Hematopoietic multipotent progenitor cell (in vitro differentiated cells): ENCODE results near the gene GMDS. TPM values are rescaled to one million over a fixed set of nuclear protein-coding genes. Genes with fewer than 3 reads are reported as not detected.
A peak's percentile ranks its signal among the peaks of the same experiment; 100 is the strongest.

ENCODE experiments used
- DNase-seq, 3 donors: peaks; one replicate each; pipeline ENCODE4 v3.0.0-alpha.2; 2011 to 2015; ENCODE audit warnings: low read depth in 2 of 3, low spot score in 2 of 3
- total RNA-seq: library from RNA; depleted of rRNA; stranded (reverse); fragments of >200 nt; gene quantifications from one replicate; pipeline ENCODE4 v1.2.3, GENCODE V29; 2012

Gene GMDS
- total RNA-seq, 1 donor: 12.7 TPM

DNA sequence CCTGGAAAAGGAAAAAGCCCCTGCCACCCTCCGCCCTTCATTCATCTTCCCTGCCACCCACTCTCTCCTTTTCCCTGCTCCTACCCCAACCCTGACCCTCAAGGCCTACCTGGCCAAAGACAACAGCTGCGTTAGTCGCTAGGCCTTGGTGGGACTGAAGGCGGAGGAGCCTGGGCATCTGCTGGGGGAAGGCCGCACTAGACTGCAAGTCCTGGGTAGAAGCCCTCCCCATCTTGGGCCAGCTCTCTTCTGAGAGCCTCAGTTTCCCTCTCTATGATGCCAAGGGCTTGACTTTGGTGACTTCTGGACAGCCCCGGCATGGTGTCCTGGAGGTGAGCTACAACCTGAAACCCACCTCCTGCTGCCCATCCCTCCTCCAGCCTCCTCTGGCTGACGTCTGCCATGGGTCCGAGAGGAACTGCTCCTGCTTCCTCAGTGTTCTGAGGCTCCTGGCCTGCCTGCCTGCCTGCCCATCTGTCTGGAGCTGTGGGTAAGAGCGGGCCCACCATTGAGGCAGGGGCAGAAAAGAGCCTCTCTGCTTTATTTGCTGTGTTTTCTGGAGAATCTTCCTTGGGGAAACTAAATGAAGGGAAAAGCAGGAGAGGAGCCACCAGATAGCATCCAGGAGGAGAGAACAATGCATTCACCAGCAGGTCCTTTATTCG, 643.2 kb downstream of the GMDS start:
- no peak for DNase-seq

DNA sequence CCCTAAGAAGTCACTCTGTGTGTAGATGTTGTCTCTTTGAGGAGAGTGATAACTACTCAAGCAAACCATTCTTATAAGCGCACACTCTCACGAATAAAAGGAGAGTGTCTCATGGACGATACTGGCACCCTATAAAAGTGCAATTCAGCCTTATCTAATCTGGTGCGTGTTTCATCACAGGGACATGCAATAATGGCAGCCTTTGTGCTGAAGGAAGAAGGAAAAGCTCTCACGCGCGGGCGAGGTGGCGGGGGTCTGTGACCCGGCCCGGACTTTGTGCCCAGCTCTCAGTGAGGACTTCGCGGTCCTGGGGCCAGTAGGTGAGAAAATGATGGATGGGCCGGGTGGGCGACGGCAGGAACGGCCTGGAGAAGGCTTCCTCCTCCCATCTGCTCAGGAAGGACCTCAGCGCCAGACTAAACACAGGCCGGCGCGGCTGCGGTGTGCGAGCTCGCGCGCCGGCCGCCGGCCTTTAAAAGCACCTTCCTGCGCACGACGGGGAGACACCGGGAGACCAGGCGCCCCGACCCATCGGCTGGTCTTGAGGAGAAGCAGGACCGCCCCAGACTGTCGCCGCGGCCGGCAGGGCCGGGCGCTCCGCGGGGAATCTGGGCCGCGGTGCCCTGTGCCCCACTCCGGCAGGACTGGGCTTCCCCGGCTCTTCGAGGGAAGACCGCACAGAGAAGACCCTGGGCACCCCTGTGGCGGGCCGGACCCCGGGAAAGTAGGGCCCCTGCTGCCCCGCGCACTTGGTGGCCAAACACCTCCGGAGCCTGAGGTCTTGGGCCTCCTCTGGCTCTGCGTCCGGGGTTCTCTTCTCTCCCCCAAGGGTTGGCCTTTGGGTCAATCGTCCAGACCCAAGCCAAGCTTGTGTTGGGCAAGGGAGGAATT, 644.0 kb downstream of the GMDS start:
- DNase-seq: no peak

- DNase-seq: no peak
Observed at GRCh38 chr6:1600764-1601157, 644.6 kb downstream of the GMDS start.

DNA sequence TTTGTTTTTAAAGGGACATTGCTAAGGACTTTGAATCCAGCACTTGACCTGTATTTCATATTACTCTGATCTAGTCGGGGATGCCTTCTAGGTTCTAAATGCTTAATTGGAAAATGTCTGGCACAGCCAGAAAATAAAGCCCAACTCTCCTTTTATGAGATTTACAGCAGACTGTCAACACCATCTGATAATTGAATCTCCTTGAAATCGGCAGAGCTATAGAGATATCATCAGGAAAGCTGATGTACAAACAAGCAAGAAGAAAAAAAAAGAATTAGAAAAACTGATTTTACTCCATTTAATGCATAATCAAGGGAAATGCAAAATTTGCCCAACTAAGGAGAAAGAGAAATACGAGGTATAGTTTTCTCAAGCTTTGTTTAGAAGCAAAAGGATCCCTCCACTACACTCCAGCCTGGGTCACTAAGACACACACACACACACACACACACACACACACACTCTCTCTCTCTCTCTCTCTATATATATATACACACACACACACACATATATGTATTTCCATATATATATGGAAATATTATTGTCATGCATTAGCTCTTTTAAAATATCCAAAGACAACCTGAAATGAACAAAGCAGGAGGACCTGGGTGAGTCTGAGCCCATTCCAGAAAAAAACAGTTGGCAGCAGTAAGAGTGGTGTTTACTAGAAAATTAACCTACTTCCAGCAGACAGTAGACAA, 645.2 kb downstream of the GMDS start:
- DNase-seq: no peak

DNA sequence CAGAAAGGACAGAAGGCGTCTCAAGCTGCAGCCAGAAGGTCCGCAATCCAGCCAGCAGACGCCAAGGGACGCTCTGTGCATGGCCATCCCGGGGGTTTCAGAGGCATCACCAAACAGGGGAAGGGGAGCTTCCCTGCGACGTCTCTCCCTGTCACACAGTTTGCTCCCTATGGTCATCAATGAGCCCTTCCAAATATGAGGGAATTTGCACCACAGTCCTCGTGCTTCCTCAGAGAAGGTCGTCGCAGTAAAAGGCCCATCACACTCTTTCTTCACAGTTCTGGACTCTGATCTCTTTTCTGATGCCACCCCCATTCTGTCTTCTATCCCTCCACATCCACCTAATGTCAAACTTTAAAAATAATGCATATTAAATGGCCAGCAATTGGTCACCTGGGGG, 645.9 kb downstream of the GMDS start:
- DNase-seq: no peak

DNA sequence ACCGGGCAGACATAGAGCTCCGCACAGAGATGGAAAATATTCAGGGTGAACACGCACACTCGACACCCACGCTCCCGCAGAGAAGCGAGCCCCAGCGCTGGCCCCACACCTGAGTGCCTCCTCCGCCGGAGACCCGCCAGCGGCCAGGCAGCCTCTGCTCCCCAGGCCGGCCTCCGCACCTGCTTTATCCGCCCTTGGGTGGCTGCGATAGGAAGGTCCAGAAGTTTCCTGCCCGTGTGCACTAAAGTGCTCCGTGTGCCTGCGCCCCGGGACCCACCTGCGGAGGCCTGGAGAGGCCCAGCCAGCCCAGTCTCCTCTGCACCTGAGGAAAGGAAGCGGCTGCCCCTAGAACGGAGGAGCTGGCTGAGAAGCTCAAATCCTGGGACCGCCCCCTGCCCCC, 646.5 kb downstream of the GMDS start:
- DNase-seq: no peak

GRCh38 chr6:1598433-1598832, 647.0 kb downstream of the GMDS start:
- no peak for DNase-seq

GRCh38 chr6:1597924-1598323, 647.5 kb downstream of the GMDS start:
- no peak for DNase-seq

- DNase-seq: no peak
Observed at GRCh38 chr6:1597121-1597744, 648.2 kb downstream of the GMDS start.

GRCh38 chr6:1596088-1596852, 649.1 kb downstream of the GMDS start:
- DNase-seq: peak in 2 of 3 donors; percentile 56 to 69

DNA sequence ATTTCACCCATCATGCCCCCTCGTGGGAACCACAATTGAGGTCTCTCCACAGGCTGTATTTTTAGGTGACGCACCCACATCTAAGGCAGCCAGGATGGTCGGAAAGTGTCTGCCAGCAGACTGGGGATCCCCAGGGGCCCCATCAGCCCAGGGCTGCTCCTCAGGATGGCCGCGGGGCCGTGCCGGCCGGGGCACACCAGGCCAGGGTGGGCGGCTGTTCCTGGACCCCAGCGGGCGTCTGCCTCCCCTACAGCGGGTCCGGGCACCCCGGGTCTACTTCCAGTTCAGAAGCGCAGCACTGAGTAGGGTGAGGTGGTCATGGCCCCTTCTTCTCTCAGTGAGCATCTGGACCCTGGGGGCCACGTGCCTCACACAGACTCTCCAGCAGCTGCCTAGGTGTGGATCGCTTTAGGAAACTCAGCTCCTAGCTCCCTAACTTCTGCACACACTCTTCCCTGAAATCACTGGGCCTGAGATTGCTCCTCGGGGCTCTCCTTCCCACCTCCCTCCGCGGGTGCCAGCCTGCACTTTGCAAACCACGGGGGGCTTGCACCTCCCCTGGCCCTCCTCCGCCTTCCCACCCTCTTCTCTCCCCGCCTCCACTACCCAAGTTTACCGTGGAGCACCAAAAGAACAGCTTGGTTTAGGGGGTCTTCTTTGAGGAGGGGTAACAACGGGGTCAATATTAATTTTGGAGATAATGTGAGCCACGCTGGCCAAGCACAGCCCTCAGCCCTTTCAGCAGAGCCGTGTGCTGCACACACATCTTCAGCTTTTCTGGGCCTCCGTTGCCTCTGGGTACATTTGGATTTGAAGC, 649.9 kb downstream of the GMDS start:
- no peak for DNase-seq

DNA sequence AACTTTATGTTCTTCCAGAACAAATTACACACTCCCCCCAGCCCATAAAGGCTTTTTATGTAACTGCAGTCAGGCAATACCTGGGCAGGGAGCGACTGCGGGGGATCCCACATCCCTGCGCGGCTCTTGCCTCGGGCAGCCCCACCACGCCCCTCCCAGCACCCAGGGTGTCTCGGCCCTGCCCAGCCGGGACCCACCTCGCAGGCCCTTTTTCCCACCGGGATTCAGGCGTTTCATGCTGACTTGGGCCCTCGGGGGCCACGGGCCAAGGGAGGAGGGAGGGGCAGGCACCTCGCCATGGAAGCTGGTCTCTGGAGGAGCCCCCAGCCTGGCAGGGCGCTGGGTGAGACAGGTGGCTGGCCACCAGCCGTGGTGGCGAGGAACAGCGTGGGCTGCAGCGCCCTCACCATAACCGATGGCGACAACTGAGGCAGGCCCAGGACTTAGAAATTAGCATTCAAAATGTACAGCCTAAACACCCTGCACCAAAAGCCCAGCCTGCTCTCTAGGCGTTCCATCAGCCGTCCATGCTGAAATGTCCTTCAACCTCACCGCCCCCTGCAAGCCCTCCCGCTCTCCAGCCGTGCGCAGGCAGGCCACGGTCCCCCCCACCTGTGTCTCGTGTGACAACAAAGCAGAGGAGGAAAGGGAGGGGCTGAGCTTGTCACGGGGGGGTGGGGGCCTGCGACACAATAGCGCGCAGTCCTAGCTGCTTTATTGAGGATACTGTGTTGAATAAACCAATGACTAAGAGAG, 650.8 kb downstream of the GMDS start:
- DNase-seq: no peak

DNA sequence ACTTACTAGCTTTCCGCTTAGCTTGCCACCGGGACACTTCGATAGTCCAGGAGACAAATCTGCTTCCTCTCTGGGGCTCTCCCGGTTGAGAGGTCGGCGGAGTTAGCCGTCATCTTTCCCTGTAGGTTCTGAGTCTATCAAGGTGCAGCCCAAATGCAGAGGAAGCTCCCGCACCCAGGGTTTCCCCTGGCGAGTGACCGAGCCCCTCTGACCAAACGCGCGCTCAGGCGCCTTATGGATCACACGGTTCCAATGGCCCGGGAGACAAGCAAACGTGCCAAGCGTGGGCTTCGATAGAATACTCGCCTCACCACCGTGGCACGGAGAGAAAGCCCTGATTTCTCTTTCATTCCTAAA, 651.5 kb downstream of the GMDS start:
- DNase-seq: no peak

DNA sequence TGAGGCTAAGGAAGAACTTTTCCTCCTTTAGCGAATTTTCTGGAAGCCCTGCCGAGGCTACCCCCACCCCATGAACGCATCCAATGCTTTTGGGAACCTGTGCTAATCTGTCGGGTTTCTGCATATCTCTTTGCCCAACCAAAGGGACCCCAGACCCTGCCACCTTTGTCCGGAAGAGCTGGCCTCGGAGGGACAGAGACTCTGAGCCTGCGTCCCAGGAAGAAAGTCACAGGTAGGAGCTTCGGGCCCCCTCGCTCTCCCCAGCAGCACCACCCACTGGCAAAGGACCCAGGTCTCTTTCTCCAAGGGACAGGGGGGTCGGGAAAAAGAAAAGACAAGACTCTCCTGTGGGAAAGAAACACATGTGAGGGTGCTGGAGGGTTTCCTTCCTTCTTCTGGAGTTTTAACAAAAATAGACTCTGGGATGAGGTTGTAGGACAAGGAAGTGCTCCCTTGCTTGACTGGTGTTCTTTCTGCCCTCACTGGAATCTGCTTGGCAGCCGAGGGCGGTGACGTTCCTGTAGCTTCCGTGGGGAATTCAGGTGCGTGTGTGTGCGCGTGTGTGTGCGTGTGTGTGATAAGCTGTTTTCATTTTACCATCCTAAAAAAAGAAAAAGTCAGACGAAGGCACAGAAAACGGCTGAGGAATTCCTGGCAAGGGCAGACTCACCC, 652.0 kb downstream of the GMDS start:
- no peak for DNase-seq

- no peak for DNase-seq
Observed at GRCh38 chr6:1592852-1593251, 652.6 kb downstream of the GMDS start.

GRCh38 chr6:1591926-1592325, 653.5 kb downstream of the GMDS start:
- DNase-seq: no peak

DNA sequence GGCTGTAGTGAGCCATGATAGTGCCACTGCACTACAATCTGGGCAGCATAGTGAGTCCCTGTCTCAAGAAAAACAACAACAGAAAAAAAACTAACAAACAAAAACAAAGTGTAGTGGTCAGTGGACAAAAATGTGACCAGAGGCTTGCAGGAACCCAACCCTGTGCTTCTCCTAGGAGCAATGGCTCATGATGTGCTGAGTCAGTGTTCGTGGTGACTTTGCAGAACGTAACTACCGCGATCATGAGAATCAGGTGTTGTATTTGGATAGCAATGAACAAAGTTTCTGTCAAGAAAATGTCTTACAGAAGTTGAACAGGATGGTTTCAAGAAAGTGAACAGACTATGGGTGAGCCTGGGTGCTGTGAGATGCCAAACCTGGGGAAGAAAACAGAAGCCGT, 654.2 kb downstream of the GMDS start:
- DNase-seq: no peak

- DNase-seq: no peak
Observed at GRCh38 chr6:1590580-1590979, 654.8 kb downstream of the GMDS start.
